Transverse colon (tissue), 4 donors: ENCODE results near the gene RAB20.

Source experiments
- EP300 ChIP-seq: sonication (generic); formaldehyde crosslinking; IDR thresholded peaks from one replicate; pipeline ENCODE4 v1.6.1; 2017; ENCODE audit warnings: antibody characterized with exemption, low read depth
- POLR2A ChIP-seq: fragments of 450-650 bp; IDR thresholded peaks from one replicate; pipeline ENCODE4 v1.6.1; 2016; ENCODE audit warnings: antibody characterized with exemption, mild to moderate bottlenecking, moderate library complexity
- POLR2AphosphoS5 ChIP-seq, 3 donors: sonication (generic); formaldehyde crosslinking; IDR thresholded peaks; one replicate each; pipeline ENCODE4 v1.6.1; 2016; ENCODE audit warnings: antibody characterized with exemption in 3 of 3
- TF ChIP-seq, protein P1 (sequence below), 5 experiments: fragments of 200-600 bp in 3 of 5; fragments of 450-650 bp in 2 of 5; sonication (generic) in 3 of 5; IDR thresholded peaks; 1 replicate in 2 of 5; 2 replicates in 3 of 5; pipeline ENCODE4 v1.5.1; 2016 to 2017; ENCODE audit warnings: antibody characterized with exemption in 5 of 5, inconsistent platforms in 3 of 5, mild to moderate bottlenecking in 2 of 5, moderate library complexity in 1 of 5

DNA sequence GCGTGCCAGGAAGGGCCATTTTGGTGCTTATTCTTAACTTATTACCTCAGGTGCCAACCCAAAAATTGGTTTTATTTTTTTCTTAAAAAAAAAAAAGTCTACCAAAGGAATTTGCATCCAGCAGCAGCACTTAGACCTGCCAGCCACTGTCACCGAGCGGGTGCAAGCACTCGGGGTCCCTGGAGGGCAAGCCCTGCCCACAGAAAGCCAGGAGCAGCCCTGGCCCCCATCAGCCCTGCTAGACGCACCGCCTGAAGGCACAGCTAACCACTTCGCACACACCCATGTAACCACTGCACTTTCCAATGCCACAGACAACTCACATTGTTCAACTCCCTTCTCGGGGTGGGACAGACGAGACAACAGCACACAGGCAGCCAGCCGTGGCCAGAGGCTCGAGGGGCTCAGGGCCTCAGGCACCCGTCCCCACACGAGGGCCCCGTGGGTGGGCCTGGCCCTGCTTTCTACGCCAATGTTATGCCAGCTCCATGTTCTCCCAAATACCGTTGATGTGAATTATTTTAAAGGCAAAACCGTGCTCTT is 49.3 kb downstream of the RAB20 start:
- TF ChIP-seq, protein P1, sequence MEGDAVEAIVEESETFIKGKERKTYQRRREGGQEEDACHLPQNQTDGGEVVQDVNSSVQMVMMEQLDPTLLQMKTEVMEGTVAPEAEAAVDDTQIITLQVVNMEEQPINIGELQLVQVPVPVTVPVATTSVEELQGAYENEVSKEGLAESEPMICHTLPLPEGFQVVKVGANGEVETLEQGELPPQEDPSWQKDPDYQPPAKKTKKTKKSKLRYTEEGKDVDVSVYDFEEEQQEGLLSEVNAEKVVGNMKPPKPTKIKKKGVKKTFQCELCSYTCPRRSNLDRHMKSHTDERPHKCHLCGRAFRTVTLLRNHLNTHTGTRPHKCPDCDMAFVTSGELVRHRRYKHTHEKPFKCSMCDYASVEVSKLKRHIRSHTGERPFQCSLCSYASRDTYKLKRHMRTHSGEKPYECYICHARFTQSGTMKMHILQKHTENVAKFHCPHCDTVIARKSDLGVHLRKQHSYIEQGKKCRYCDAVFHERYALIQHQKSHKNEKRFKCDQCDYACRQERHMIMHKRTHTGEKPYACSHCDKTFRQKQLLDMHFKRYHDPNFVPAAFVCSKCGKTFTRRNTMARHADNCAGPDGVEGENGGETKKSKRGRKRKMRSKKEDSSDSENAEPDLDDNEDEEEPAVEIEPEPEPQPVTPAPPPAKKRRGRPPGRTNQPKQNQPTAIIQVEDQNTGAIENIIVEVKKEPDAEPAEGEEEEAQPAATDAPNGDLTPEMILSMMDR (IDR thresholded peaks at IDR 0.05): no peak
- no peak for TF ChIP-seq EP300
- TF ChIP-seq POLR2A: no peak
- TF ChIP-seq POLR2AphosphoS5 (IDR thresholded peaks at IDR 0.05): no peak
